ENCODE results near the gene PRR13.
"Not testable (repeated sequence)": the region's sequence is repeated elsewhere in the genome, so short reads cannot be mapped to it uniquely, and the experiment has no call there.

PRR13 gene, protein sequence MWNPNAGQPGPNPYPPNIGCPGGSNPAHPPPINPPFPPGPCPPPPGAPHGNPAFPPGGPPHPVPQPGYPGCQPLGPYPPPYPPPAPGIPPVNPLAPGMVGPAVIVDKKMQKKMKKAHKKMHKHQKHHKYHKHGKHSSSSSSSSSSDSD

DNA sequence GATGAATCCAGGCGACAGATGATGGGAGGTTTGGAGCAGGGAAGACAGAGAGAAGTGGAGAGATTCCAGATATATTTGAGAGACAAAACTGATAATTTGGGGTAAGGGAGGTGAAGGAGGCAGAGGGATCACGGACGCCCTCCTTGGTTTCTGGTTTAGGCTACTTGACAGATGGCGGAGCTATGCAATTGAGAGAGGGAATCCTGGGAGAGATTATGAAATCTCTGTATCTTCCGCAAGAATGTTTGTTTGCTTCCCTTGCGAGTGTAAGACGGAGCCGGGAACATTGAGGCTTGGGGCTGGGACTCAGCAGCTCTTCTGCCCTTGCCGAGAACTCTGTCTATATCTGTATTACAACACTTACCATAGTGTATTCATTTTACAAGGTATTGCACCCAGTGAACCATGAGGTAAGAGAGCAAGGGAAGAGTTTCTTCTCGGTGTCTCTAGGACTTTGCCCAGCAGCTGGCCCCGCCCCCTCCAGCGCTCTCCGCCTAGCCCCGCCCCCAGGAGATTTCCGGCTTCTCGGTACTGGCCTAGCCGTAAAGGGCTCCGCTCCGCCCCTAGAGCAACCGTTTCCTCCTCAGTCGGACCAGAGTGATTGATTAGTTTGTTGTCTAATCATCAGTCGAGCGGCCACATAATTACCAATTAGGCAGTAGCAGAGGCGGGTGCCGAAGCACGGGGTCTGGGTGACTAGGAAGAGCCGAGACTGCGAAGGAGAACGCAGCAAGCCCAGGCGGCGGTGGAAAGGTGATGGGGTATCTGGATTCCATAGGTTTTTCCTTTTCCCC lies at the start of gene PRR13:
Gene PRR13 (plus strand): TSS at position 695 of the 794 bp plus-strand sequence. CDS start 981 bp downstream, outside the sequence.
- Histone ChIP-seq H3K27ac (ENCODE audit: low read depth, low read length) (peak within 1 kb of the TSS; percentile 94), H3K9ac (ENCODE audit: low read length in 5 of 5) (peak within 1 kb of the TSS; percentile 69 to 88 (median 84)), H3K36me3 (ENCODE audit: control insufficient read depth in 5 of 5, insufficient read depth in 5 of 5, low read length in 5 of 5) (peaks cover 5 to 23% (median 20%) of the 10 kb centered on the region in 5 donors), H3K4me3 (ENCODE audit: low read depth in 1 of 5, low read length in 5 of 5) (peak within 1 kb of the TSS; percentile 79 to 94 (median 89)), H3K4me1 (ENCODE audit: control insufficient read depth in 5 of 5, insufficient read depth in 5 of 5, low read length in 5 of 5) (peaks cover 4 to 24% (median 21%) of the 10 kb centered on the region in 5 donors), H3K27me3 (ENCODE audit: control insufficient read depth in 5 of 5, insufficient read depth in 4 of 5, low read length in 5 of 5) (no peaks in the 10 kb centered on the region), H3K9me3 (ENCODE audit: control insufficient read depth in 5 of 5, low read length in 5 of 5) (no peaks in the 10 kb centered on the region)

DNA sequence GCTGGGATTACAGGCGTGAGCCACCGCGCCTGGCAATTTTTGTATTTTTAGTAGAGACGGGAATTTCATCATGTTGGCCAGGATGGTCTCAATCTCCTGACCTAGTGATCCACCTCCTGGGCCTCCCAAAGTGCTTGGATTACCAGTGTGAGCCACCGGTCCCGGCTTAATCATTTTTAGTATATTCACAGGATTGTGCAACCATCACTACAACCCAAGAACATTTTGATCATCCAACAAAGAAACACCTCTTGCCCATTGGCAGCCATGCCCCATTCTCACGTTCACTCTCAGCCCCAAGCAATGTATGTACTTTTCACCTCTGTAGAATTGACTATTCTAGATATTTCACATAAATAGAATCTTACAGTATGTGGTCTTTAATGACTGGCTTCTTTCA lies 41.6 kb upstream of the PRR13 start:
- H3K36me3 ChIP-seq (ENCODE audit: control insufficient read depth in 5 of 5, insufficient read depth in 5 of 5, low read length in 5 of 5): peaks cover 0 to 23% (median 2%) of the 10 kb centered on the region in 5 donors
- no peak overlapping the region for H3K27ac ChIP-seq (ENCODE audit: low read depth, low read length)
- no peak overlapping the region for H3K4me3 ChIP-seq (ENCODE audit: low read depth in 1 of 5, low read length in 5 of 5)
- no peaks in the 10 kb centered on the region for H3K4me1 ChIP-seq (ENCODE audit: control insufficient read depth in 5 of 5, insufficient read depth in 5 of 5, low read length in 5 of 5)
- no peaks in the 10 kb centered on the region for H3K27me3 ChIP-seq (ENCODE audit: control insufficient read depth in 5 of 5, insufficient read depth in 4 of 5, low read length in 5 of 5)
- H3K9ac ChIP-seq (ENCODE audit: low read length in 5 of 5): no peak overlapping the region
- no peaks in the 10 kb centered on the region for H3K9me3 ChIP-seq (ENCODE audit: control insufficient read depth in 5 of 5, low read length in 5 of 5)

DNA sequence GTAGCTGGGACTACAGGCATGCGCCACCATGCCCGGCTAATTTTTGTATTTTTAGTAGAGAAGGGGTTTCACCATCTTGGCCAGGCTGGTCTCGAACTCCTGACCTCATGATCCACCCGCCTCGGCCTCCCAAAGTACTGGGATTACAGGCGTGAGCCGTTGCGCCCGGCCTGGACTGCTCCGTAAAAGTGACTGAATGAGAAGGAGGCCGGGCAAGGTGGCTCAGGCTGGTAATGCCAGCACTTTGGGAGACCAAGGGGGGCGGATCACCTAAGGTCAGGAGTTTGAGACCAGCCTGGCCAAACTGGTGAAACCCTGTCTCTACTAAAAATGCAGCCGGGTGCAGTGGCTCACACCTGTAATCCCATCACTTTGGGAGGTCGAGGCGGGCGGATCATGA lies 39.2 kb upstream of the PRR13 start:
- not testable (repeated sequence) for H3K27ac ChIP-seq (ENCODE audit: low read depth, low read length); H3K9me3 ChIP-seq (ENCODE audit: control insufficient read depth in 5 of 5, low read length in 5 of 5); H3K4me1 ChIP-seq (ENCODE audit: control insufficient read depth in 5 of 5, insufficient read depth in 5 of 5, low read length in 5 of 5); H3K9ac ChIP-seq (ENCODE audit: low read length in 5 of 5); H3K27me3 ChIP-seq (ENCODE audit: control insufficient read depth in 5 of 5, insufficient read depth in 4 of 5, low read length in 5 of 5); H3K4me3 ChIP-seq (ENCODE audit: low read depth in 1 of 5, low read length in 5 of 5)
- peaks cover 0 to 25% (median 12%) of the 10 kb centered on the region in 5 donors for H3K36me3 ChIP-seq (ENCODE audit: control insufficient read depth in 5 of 5, insufficient read depth in 5 of 5, low read length in 5 of 5)

DNA sequence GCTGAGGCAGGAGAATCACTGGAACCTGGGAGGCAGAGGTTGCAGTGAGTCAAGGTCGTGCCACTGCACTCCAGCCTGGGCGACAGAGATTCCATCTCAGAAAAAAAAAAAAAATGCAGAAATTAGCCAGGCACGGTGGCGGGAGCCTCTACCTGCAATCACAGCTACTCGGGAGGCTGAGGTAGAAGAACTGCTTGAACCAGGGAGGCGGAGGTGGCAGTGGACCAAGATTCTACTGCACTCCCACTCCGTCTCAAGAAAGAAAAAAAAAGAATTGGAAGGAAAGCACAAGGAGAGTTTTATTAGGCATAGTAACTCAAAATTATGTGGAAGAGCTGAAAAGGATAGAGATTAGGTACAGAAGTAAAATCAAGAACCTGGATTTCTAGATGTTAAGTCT lies 38.7 kb upstream of the PRR13 start:
- no peak overlapping the region for H3K27ac ChIP-seq (ENCODE audit: low read depth, low read length)
- no peaks in the 10 kb centered on the region for H3K4me1 ChIP-seq (ENCODE audit: control insufficient read depth in 5 of 5, insufficient read depth in 5 of 5, low read length in 5 of 5)
- no peaks in the 10 kb centered on the region for H3K9me3 ChIP-seq (ENCODE audit: control insufficient read depth in 5 of 5, low read length in 5 of 5)
- H3K36me3 ChIP-seq (ENCODE audit: control insufficient read depth in 5 of 5, insufficient read depth in 5 of 5, low read length in 5 of 5): peaks cover 0 to 25% (median 11%) of the 10 kb centered on the region in 5 donors
- no peaks in the 10 kb centered on the region for H3K27me3 ChIP-seq (ENCODE audit: control insufficient read depth in 5 of 5, insufficient read depth in 4 of 5, low read length in 5 of 5)
- no peak overlapping the region for H3K9ac ChIP-seq (ENCODE audit: low read length in 5 of 5)
- H3K4me3 ChIP-seq (ENCODE audit: low read depth in 1 of 5, low read length in 5 of 5): no peak overlapping the region

DNA sequence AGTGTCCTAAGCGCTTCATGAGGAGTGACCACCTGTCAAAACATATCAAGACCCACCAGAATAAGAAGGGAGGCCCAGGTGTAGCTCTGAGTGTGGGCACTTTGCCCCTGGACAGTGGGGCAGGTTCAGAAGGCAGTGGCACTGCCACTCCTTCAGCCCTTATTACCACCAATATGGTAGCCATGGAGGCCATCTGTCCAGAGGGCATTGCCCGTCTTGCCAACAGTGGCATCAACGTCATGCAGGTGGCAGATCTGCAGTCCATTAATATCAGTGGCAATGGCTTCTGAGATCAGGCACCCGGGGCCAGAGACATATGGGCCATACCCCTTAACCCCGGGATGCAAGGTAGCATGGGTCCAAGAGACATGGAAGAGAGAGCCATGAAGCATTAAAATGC lies 30.6 kb upstream of the PRR13 start:
- Histone ChIP-seq H3K36me3 (ENCODE audit: control insufficient read depth in 5 of 5, insufficient read depth in 5 of 5, low read length in 5 of 5) (peaks cover 23 to 54% (median 45%) of the 10 kb centered on the region in 5 donors), H3K27me3 (ENCODE audit: control insufficient read depth in 5 of 5, insufficient read depth in 4 of 5, low read length in 5 of 5) (no peaks in the 10 kb centered on the region), H3K4me1 (ENCODE audit: control insufficient read depth in 5 of 5, insufficient read depth in 5 of 5, low read length in 5 of 5) (peaks cover 0 to 23% (median 16%) of the 10 kb centered on the region in 5 donors), H3K27ac (ENCODE audit: low read depth, low read length) (no peak overlapping the region), H3K4me3 (ENCODE audit: low read depth in 1 of 5, low read length in 5 of 5) (no peak overlapping the region), H3K9me3 (ENCODE audit: control insufficient read depth in 5 of 5, low read length in 5 of 5) (no peaks in the 10 kb centered on the region), H3K9ac (ENCODE audit: low read length in 5 of 5) (no peak overlapping the region)

GRCh38 chr12:53413485-53414204 lies 27.9 kb upstream of the PRR13 start:
- Histone ChIP-seq H3K27ac (ENCODE audit: low read depth, low read length) (no peak overlapping the region), H3K4me3 (ENCODE audit: low read depth in 1 of 5, low read length in 5 of 5) (no peak overlapping the region), H3K36me3 (ENCODE audit: control insufficient read depth in 5 of 5, insufficient read depth in 5 of 5, low read length in 5 of 5) (peaks cover 23 to 44% (median 35%) of the 10 kb centered on the region in 5 donors), H3K4me1 (ENCODE audit: control insufficient read depth in 5 of 5, insufficient read depth in 5 of 5, low read length in 5 of 5) (peaks cover 0 to 24% (median 16%) of the 10 kb centered on the region in 5 donors), H3K9ac (ENCODE audit: low read length in 5 of 5) (peak overlapping the region in 1 of 5 donors; percentile 48), H3K27me3 (ENCODE audit: control insufficient read depth in 5 of 5, insufficient read depth in 4 of 5, low read length in 5 of 5) (no peaks in the 10 kb centered on the region), H3K9me3 (ENCODE audit: control insufficient read depth in 5 of 5, low read length in 5 of 5) (no peaks in the 10 kb centered on the region)

GRCh38 chr12:53414756-53415417 lies 26.6 kb upstream of the PRR13 start:
- H3K9me3 ChIP-seq (ENCODE audit: control insufficient read depth in 5 of 5, low read length in 5 of 5): no peaks in the 10 kb centered on the region
- no peak overlapping the region for H3K4me3 ChIP-seq (ENCODE audit: low read depth in 1 of 5, low read length in 5 of 5)
- H3K27me3 ChIP-seq (ENCODE audit: control insufficient read depth in 5 of 5, insufficient read depth in 4 of 5, low read length in 5 of 5): no peaks in the 10 kb centered on the region
- peaks cover 0 to 26% (median 16%) of the 10 kb centered on the region in 5 donors for H3K4me1 ChIP-seq (ENCODE audit: control insufficient read depth in 5 of 5, insufficient read depth in 5 of 5, low read length in 5 of 5)
- H3K9ac ChIP-seq (ENCODE audit: low read length in 5 of 5): no peak overlapping the region
- H3K36me3 ChIP-seq (ENCODE audit: control insufficient read depth in 5 of 5, insufficient read depth in 5 of 5, low read length in 5 of 5): peaks cover 22 to 34% (median 26%) of the 10 kb centered on the region in 5 donors
- H3K27ac ChIP-seq (ENCODE audit: low read depth, low read length): no peak overlapping the region

DNA sequence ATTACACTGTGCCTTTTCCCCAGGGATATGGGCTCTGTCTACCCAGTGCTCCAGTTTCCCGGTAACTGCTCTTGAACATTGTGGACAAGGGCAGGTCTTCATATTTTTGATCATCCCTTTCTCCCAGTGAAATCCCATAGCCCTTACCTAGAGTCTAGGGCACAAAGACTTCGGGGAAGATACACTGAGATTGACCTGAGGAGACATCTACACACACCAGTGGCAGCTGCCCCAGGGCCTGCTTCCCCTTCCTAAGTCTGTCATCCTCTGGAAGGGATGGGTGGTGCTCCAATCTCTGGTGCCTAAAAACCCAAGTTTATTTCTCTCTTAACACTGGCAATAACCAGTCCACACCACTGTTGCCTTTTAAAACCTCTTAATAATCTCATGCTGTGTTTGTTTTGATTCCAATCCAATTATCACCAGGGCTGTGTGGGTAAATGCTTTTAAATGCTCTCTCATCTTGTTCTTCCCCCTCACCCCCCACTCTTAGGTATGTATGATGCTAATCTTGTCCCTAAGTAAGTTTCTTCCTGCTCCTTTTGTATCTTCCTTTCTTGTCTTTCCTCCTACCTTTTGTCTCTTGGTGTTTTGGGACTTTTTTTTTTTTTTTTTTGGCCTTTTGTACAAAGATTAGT lies 25.7 kb upstream of the PRR13 start:
- H3K36me3 ChIP-seq (ENCODE audit: control insufficient read depth in 5 of 5, insufficient read depth in 5 of 5, low read length in 5 of 5): peaks cover 18 to 24% (median 20%) of the 10 kb centered on the region in 5 donors
- not testable (repeated sequence) for H3K27ac ChIP-seq (ENCODE audit: low read depth, low read length)

DNA sequence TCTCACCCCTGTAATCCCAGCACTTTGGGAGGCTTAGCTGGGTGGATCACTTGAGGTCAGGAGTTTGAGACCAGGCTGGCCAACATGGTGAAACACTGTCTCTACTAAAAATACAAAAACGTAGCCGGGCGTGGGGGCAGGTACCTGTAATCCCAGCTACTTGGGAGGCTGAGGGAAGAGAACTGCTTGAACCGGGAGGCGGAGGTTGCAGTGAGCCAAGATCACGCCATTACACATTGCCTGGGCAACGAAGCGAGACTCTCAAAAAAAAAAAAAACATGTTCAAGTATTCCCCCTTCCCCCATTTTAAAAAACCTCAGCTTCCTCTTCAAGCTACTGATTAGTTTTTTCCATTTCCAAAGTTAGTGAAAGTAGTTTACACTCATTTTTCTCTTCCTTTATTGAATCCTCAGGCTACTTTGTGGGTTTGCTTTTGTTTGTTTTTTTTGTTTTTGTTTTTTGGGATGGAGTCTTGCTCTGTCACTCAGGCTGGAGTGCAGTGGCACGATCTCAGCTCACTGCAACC lies 24.2 kb upstream of the PRR13 start:
- H3K9me3 ChIP-seq (ENCODE audit: control insufficient read depth in 5 of 5, low read length in 5 of 5); H3K9ac ChIP-seq (ENCODE audit: low read length in 5 of 5); H3K27ac ChIP-seq (ENCODE audit: low read depth, low read length); H3K27me3 ChIP-seq (ENCODE audit: control insufficient read depth in 5 of 5, insufficient read depth in 4 of 5, low read length in 5 of 5); H3K4me3 ChIP-seq (ENCODE audit: low read depth in 1 of 5, low read length in 5 of 5): not testable (repeated sequence)
- H3K4me1 ChIP-seq (ENCODE audit: control insufficient read depth in 5 of 5, insufficient read depth in 5 of 5, low read length in 5 of 5): peaks cover 0 to 28% (median 16%) of the 10 kb centered on the region in 5 donors
- H3K36me3 ChIP-seq (ENCODE audit: control insufficient read depth in 5 of 5, insufficient read depth in 5 of 5, low read length in 5 of 5): peaks cover 5 to 12% (median 6%) of the 10 kb centered on the region in 5 donors

More for the DNA sequence above, 25.7 kb upstream of the PRR13 start:
- peaks cover 0 to 26% (median 16%) of the 10 kb centered on the region in 5 donors for H3K4me1 ChIP-seq (ENCODE audit: control insufficient read depth in 5 of 5, insufficient read depth in 5 of 5, low read length in 5 of 5)
- H3K4me3 ChIP-seq (ENCODE audit: low read depth in 1 of 5, low read length in 5 of 5); H3K27me3 ChIP-seq (ENCODE audit: control insufficient read depth in 5 of 5, insufficient read depth in 4 of 5, low read length in 5 of 5); H3K9me3 ChIP-seq (ENCODE audit: control insufficient read depth in 5 of 5, low read length in 5 of 5): not testable (repeated sequence)
- peak overlapping the region in 1 of 5 donors; percentile 11 for H3K9ac ChIP-seq (ENCODE audit: low read length in 5 of 5)
